ENCODE results near the gene LARP7.
"Not testable (repeated sequence)": the region's sequence is repeated elsewhere in the genome, so short reads cannot be mapped to it uniquely, and the experiment has no call there.

Gene LARP7

GRCh38 chr4:112651641-112652040, 14.7 kb downstream of the LARP7 start:
- no peak for DNase-seq

DNA sequence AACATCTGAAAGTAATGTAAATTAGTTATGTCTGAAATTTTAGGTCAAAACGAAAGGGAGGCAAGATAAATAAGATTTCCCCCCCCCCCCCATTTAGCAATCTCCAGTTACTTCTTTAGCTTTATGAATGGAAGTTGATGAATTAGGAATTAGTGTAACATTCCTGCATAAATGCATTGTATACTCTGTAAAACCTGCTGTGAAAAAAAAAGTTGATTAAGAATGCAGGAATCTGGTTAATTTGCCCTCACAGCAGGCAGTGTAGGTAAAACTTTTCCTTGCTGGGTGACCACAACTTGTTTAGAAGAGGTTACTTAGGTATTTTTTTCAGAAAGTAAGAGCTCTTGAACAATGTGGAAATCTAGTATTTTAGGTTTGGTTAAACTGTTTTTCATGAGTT, 15.3 kb downstream of the LARP7 start:
- no peak for DNase-seq

GRCh38 chr4:112655270-112655669, 18.3 kb downstream of the LARP7 start:
- DNase-seq = no peak

GRCh38 chr4:112656115-112656514, 19.2 kb downstream of the LARP7 start:
- not testable (repeated sequence) for DNase-seq

GRCh38 chr4:112664611-112665010, 27.7 kb downstream of the LARP7 start:
- DNase-seq = no peak

DNA sequence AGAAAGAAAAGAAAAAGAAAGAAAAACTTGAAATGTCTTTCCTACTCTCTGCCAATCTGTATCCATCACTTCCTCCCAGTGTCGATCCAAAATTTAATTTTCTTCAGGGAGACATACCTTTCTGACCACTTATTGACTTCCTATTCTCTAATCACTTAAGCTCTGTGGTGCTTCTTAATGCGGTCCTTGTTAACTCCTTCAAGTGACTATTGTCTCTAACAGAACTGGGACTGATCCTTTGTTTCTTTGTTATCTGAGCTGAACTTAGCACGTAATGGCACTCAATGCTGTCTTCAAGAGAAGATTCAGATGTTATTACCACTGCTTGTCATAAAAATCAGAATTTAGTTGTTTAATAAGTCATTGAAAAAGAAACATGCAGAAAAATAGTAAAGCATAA, 31.2 kb downstream of the LARP7 start:
- no peak for DNase-seq

DNA sequence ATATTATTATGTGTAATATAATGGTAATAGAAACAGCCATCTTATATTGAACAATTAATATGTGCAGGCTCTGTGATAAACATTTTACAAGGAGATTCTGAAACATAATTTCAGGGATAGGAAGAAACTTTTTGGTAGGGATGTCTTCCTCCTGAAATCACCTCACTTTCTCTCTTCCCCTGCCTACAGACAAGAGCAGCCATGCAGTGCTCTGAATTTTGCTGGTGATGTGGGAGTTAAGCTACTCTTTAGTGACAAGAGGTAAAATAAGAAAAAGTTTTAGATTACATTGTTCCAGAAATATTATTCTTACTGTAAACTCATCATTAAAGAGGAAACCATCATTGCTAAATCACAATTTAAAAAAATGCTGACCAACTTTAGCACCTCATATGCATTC, 36.1 kb downstream of the LARP7 start:
- no peak for DNase-seq

DNA sequence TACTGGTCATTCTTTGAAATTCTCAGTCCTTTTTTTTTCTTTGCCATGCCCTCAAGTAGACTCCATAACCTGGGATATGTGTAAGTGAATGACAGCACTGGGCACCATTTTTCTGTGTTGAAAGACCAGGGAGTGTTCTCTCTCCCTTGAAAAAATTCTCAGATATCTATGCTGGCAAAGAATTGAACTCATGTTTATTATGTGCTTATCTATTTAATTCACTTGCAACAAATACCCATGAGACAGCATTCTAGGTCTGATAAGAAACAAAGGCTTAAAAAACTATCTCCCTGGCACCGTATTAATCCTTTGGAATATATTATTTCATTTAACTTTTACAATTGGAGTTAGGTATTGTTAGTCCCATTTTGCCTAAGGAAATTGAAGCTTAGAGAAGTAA, 36.7 kb downstream of the LARP7 start:
- DNase-seq = no peak

- no peak for DNase-seq
Measured at GRCh38 chr4:112674376-112674775, 37.4 kb downstream of the LARP7 start.

DNA sequence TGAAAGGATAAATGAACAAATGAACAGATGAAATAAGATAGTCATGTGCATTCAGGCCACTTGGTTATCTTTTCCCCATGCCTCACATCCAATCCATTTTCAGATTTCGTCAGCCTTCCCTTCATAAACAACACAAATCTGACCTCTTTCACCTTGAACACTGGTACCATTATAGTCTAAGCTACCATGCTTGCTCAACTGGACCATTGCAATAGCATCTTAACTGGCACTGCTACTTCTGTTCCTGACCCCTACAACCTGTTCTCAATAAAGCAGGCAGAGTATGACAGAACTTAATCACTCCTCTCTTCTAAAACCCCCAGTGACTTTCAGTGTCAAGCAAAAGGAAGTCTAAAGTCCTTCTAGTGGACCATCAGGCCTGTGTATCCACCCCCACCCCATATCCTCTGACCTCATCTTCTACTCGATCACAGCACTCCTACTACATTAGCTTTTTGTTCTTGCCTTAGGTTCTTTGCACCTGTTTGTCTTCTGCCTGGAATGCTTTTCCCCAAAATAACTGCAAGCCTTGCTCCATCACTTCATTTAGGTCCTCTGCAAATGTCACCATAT, 40.7 kb downstream of the LARP7 start:
- DNase-seq = no peak

DNA sequence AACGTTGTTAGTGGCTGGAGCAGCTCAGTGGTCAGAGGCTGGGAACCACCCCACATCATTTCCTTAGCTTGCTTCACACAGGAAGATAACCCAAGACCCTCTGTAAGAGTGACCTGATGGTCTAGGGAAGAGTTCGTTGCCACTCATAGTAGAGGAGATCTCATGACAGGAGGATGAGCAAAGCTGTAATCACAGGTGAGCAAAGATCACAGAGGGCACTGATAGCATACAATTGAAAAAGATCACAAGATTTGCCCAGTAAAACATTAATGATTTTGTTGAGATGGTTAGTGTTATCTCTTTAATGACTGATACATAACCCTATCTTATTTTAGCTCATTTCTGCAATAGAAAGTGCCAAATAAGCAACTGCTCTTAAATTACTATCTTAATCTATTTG, 44.1 kb downstream of the LARP7 start:
- DNase-seq = no peak

DNA sequence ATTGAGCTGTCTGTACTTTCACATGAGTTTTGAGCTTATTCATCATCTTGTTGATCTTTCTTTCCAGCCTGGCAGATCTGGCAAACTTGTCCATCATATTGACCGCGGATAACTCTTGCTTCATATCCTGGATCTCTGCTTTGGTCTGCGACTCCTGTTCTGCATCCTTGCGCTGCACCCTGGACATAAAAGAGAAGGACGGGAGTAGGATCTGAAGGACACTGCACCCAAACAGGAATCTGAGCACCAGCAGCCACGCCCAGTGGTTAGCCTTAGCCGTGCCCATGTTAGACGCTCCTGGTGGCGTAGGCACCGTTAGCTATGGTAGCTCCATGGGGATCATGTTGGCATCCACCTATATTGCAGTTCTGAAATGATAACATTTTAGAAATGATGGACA, 56.6 kb downstream of the LARP7 start:
- no peak for DNase-seq

DNA sequence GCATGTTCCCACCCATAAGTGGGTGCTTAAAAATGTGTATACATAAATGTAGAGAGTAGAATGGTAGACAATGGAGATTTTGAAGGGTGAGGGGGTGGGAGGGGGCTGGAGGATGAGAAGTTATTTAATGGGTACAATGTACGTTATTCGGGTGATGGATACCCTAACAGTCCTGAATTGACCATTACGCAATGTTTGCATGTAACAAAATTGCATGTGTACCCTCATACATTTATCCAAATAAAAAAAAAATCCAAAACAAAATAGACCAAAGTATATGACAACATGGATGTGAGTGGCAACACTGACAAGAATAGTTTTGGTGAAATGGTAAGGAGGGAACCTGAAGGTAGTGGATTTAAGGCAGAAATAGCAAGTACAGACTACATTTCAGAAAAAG, 63.7 kb downstream of the LARP7 start:
- no peak for DNase-seq

- DNase-seq = no peak
Measured at GRCh38 chr4:112702892-112703291, 65.9 kb downstream of the LARP7 start.

DNA sequence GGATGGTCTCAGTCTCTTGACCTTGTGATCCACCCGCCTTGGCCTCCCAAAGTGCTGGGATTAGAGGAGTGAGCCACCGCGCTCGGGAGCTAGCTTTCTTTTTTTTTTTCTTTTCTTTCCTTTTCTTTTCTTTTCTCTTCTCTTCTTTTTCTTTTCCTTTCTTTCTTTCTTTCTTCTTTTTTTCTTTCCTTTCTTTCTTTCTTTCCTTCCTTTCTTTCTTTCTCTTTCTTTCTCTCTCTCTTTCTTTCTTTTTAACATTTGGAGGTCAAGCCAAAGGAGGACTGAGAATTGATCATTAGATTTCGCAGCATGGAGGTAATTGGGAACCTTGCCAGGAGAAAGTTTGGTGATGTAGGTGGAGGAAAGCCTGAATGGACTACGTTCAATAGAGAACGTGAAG, 67.4 kb downstream of the LARP7 start:
- no peak for DNase-seq

DNA sequence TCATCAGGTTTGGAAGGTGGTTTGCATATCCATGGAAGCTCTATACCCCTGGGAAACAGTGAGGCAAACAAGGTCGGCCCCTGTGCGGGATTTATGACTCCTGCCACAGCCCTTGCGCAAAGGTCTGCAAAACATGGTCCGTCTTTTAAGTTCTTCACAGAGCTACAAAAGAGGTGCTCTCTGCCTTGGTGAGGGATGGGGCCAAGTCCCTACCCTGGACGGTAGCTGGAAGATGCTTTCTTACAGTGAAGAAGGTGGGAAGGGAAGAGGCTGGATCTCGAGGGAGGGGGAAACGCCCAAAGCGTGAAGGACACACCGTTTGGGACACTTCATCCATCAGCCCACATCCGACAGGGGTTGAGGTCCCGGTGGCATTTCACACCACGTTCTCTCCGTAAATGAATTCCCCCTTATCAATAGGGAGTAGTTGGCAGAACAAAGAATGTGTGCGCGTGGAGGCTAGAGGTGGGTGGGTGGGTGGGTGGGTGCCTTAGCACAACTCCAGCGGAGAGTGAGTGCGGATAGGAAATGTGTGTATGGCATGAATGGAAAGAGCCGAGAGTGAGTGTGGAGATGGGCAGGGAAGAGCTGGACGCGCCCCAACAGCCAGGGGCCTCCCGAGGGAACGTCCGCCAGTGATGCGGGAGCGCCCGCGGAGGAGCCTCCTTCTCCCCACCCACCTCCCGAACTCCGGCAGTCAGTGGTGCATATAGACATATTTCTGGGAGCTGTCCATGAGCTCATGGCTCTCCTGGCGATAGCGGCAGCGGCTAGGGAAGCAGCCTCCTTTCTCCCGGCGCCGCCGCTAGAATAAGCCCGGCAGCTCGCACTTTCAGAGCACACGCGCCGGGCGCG, 68.3 kb downstream of the LARP7 start:
- DNase-seq = peak; percentile 25 to 46 (median 33)

GRCh38 chr4:112705891-112706839, 69.2 kb downstream of the LARP7 start:
- DNase-seq = peak in 2 of 3 donors; percentile 1 to 10

DNA sequence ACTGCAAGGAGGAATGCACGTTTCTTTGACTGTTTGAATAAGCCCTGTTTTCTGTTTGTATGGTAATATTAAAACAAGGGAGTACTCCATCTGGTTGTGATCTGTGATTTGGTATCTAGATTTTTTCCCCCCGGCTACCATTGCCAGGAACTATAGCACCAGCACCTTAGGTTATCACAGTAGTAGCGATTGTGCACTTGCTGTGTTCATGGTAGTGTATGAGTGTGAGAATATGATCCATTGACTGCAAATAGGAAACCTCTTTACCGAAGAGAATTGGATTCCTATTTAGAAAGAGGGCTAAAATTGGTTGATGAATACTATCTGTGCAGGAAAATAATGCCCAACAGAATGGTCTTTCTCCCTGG, 69.9 kb downstream of the LARP7 start:
- no peak for DNase-seq

Measured in suppressor macrophage treated with lipopolysaccharide for 1 hour (primary cell).